ENCODE measurements around the gene WDR86. TPM values are rescaled to one million over a fixed set of nuclear protein-coding genes. Genes with fewer than 3 reads are reported as not detected.

Gene WDR86
- total and polyA plus RNA-seq, 2 of the 8 experiments (the other 6 are each of a cell fraction or from before 2014, with no cell fraction given), result 12.7 to 15.8 TPM

DNA sequence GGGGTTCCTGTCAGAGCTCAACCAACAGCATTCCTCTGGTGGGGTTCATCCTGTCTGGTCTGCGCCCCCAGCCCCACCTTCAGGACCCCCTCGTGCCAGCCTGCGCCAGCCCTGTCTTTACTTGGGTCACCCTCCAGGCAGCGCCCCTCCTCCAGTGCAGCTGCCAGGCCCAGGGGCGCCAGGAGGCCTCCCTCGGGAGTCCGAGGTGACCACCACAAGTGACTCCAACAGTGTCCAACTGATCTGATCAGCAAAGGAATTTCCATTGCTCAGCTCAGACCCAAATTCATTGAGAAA, 10.6 kb downstream of the WDR86 start (continued):
- TF ChIP-seq HDAC6 (IDR thresholded peaks at IDR 0.05; ENCODE audit: low read depth, low read length) (no peak), POU5F1 (IDR thresholded peaks at IDR 0.05; ENCODE audit: low read depth, low read length) (no peak), TAF7 (optimal IDR thresholded peaks at IDR 0.05; ENCODE audit: borderline replicate concordance, low read depth, low read length) (no peak), SUZ12 (IDR thresholded peaks at IDR 0.05; ENCODE audit: low read length) (no peak), TEAD4 (IDR thresholded peaks at IDR 0.05; ENCODE audit: low read depth, low read length) (no peak)
